Adrenal gland (tissue), 5 donors: ENCODE measurements around the gene CAMSAP1.

ENCODE experiments used
- CTCF ChIP-seq, 6 experiments: fragments of 450-650 bp in 4 of 6; fragments of 200-600 bp in 2 of 6; sonication (generic) in 1 of 6; IDR thresholded peaks; 1 replicate in 5 of 6; 2 replicates in 1 of 6; pipeline versions ENCODE4 v1.5.1 to v1.8.0; 2016 to 2021; ENCODE audit warnings: antibody characterized with exemption in 6 of 6, mild to moderate bottlenecking in 2 of 6, moderate library complexity in 1 of 6
- POLR2A ChIP-seq, 2 donors: fragments of 450-650 bp; IDR thresholded peaks; one replicate each; pipeline ENCODE4 v1.6.1; 2017; ENCODE audit warnings: antibody characterized with exemption in 2 of 2, mild to moderate bottlenecking in 2 of 2, moderate library complexity in 1 of 2
- donor health status: DM: no; HTN: no; CAD: no.

- TF ChIP-seq POLR2A (IDR thresholded peaks at IDR 0.05) (no peak), CTCF (IDR thresholded peaks at IDR 0.05) (no peak)
Measured at GRCh38 chr9:135898634-135899407, 8.5 kb downstream of the CAMSAP1 start.
